Activated naive CD8-positive, alpha-beta T cell treated with anti-CD3 and anti-CD28 coated beads, Interleukin-2, amount 10 ng/mL, durations not matched to agents 7 days and 5 days (primary cell): Measurements from ENCODE around the gene MAN1C1. TPM values are rescaled to one million over a fixed set of nuclear protein-coding genes. Genes with fewer than 3 reads are reported as not detected.

Experiments used
- ATAC-seq: fragments of 150-1000 bp; cut with Tn5 transposase; one replicate; pipeline ENCODE4 v1.10.0; 2021; ENCODE audit warnings: low read depth, moderate library complexity
- POLR2A ChIA-PET: fragments of 350-600 bp; sonication (Branson Sonifier 250); formaldehyde crosslinking; loops from one replicate; lab custom pipeline; 2021; ENCODE audit warnings: antibody characterized with exemption; lab: Charles Lee
- DNase-seq: peaks from one replicate; pipeline ENCODE4 v3.0.0; 2021
- H3K27ac Mint-ChIP-seq: one replicate; pipeline ENCODE4 v1.8.0; 2022; ENCODE audit warnings: mild to moderate bottlenecking, mixed read lengths
- H3K27me3 Mint-ChIP-seq: one replicate; pipeline ENCODE4 v1.8.0; 2022; ENCODE audit warnings: mild to moderate bottlenecking, moderate library complexity, mixed read lengths
- H3K36me3 Mint-ChIP-seq: one replicate; pipeline ENCODE4 v1.8.0; 2021; ENCODE audit warnings: mild to moderate bottlenecking, mixed read lengths
- H3K4me1 Mint-ChIP-seq: one replicate; pipeline ENCODE4 v1.8.0; 2021; ENCODE audit warnings: mixed read lengths
- H3K4me3 Mint-ChIP-seq: one replicate; pipeline ENCODE4 v1.8.0; 2022; ENCODE audit warnings: mild to moderate bottlenecking, moderate library complexity, mixed read lengths
- H3K9me3 Mint-ChIP-seq: one replicate; pipeline ENCODE4 v1.8.0; 2021; ENCODE audit warnings: mixed read lengths
- total RNA-seq, 2 experiments: library from RNA; stranded (reverse); gene quantifications; one replicate each; pipeline ENCODE4 v1.2.3, GENCODE V29; 2021

MAN1C1 gene
- total RNA-seq, 2 experiments from 2014 or later: 20.5 to 20.9 TPM

GRCh38 chr1:25640646-25641328 lies 24.2 kb downstream of the MAN1C1 start:
- H3K27me3 Mint-ChIP-seq: peaks cover 12% of the 10 kb centered on the region
- no peak overlapping the region for H3K27ac Mint-ChIP-seq
- no peak overlapping the region for H3K4me3 Mint-ChIP-seq
- DNase-seq: no peak
- H3K36me3 Mint-ChIP-seq: peaks cover 50% of the 10 kb centered on the region
- peaks cover 5% of the 10 kb centered on the region for H3K9me3 Mint-ChIP-seq
- POLR2A ChIA-PET: interaction anchor here (2.8 kb wide), 1 partner anchor 17 kb away, joined by 22 read pairs; no protein-coding TSS in a partner anchor
- ATAC-seq: no peak
- H3K4me1 Mint-ChIP-seq: peaks cover 39% of the 10 kb centered on the region

- H3K36me3 Mint-ChIP-seq: peaks cover 46% of the 10 kb centered on the region
- H3K27me3 Mint-ChIP-seq: peaks cover 12% of the 10 kb centered on the region
- no peak overlapping the region for H3K4me3 Mint-ChIP-seq
- DNase-seq: no peak
- POLR2A ChIA-PET: interaction anchor here (0.9 to 2.8 kb wide), 3 partner anchors 9 to 178 kb away, joined by 3 to 26 read pairs (median 22); partner anchors contain the start of gene MTFR1L
- peak overlapping the region; percentile 77 for H3K27ac Mint-ChIP-seq
- H3K9me3 Mint-ChIP-seq: peaks cover 2% of the 10 kb centered on the region
- no peak for ATAC-seq
- peaks cover 39% of the 10 kb centered on the region for H3K4me1 Mint-ChIP-seq
These were observed 24.7 kb downstream of the MAN1C1 start for GRCh38 chr1:25641329-25641725.

GRCh38 chr1:25641931-25642573 lies 25.5 kb downstream of the MAN1C1 start:
- Mint-ChIP-seq H3K27ac (peak overlapping the region; percentile 77), H3K9me3 (no peaks in the 10 kb centered on the region), H3K4me3 (peak overlapping the region; percentile 80), H3K36me3 (peaks cover 50% of the 10 kb centered on the region), H3K4me1 (peaks cover 44% of the 10 kb centered on the region), H3K27me3 (peaks cover 12% of the 10 kb centered on the region)
- POLR2A ChIA-PET: interaction anchor here (0.6 to 2.8 kb wide), 12 partner anchors 8 to 395 kb away, joined by 3 to 26 read pairs (median 4); partner anchors contain the start of genes MTFR1L and RSRP1
- ATAC-seq (peak; percentile 34), DNase-seq (no peak)

GRCh38 chr1:25642574-25643108 lies 26.1 kb downstream of the MAN1C1 start:
- POLR2A ChIA-PET: interaction anchor here (0.6 to 2.8 kb wide), 12 partner anchors 9 to 395 kb away, joined by 3 to 26 read pairs (median 4); partner anchors contain the start of gene RSRP1
- Mint-ChIP-seq H3K9me3 (no peaks in the 10 kb centered on the region), H3K27ac (peak overlapping the region; percentile 77), H3K36me3 (peaks cover 48% of the 10 kb centered on the region), H3K4me3 (peak overlapping the region; percentile 80), H3K27me3 (peaks cover 12% of the 10 kb centered on the region), H3K4me1 (peaks cover 45% of the 10 kb centered on the region)
- ATAC-seq: peak; percentile 92
- peak; percentile 63 for DNase-seq

GRCh38 chr1:25643929-25644328 lies 27.3 kb downstream of the MAN1C1 start:
- peaks cover 12% of the 10 kb centered on the region for H3K27me3 Mint-ChIP-seq
- POLR2A ChIA-PET: interaction anchor here (0.6 kb wide), 1 partner anchor 1147 kb away, joined by 3 read pairs; no protein-coding TSS in a partner anchor
- H3K4me3 Mint-ChIP-seq: peak overlapping the region; percentile 32

GRCh38 chr1:25644962-25645361 lies 28.4 kb downstream of the MAN1C1 start:
- Mint-ChIP-seq H3K9me3 (no peaks in the 10 kb centered on the region), H3K27ac (no peak overlapping the region), H3K4me3 (no peak overlapping the region), H3K36me3 (peaks cover 35% of the 10 kb centered on the region), H3K27me3 (peaks cover 12% of the 10 kb centered on the region), H3K4me1 (peaks cover 52% of the 10 kb centered on the region)
- POLR2A ChIA-PET: no interaction called here
- ATAC-seq: no peak
- DNase-seq: no peak

More at GRCh38 chr1:25643929-25644328, 27.3 kb downstream of the MAN1C1 start:
- peak overlapping the region; percentile 3 for H3K27ac Mint-ChIP-seq
- ATAC-seq: no peak
- H3K9me3 Mint-ChIP-seq: no peaks in the 10 kb centered on the region
- peaks cover 52% of the 10 kb centered on the region for H3K4me1 Mint-ChIP-seq
- peaks cover 40% of the 10 kb centered on the region for H3K36me3 Mint-ChIP-seq
- no peak for DNase-seq

GRCh38 chr1:25645637-25646400 lies 29.2 kb downstream of the MAN1C1 start:
- ATAC-seq: no peak
- H3K4me1 Mint-ChIP-seq: peaks cover 52% of the 10 kb centered on the region
- H3K27ac Mint-ChIP-seq: no peak overlapping the region
- H3K36me3 Mint-ChIP-seq: peaks cover 33% of the 10 kb centered on the region
- no peak overlapping the region for H3K4me3 Mint-ChIP-seq
- DNase-seq: no peak
- POLR2A ChIA-PET: no interaction called here
- no peaks in the 10 kb centered on the region for H3K9me3 Mint-ChIP-seq
- peaks cover 9% of the 10 kb centered on the region for H3K27me3 Mint-ChIP-seq

- DNase-seq: no peak
- no peaks in the 10 kb centered on the region for H3K9me3 Mint-ChIP-seq
- H3K27ac Mint-ChIP-seq: no peak overlapping the region
- no peak for ATAC-seq
- H3K4me1 Mint-ChIP-seq: peaks cover 41% of the 10 kb centered on the region
- H3K27me3 Mint-ChIP-seq: peaks cover 5% of the 10 kb centered on the region
- POLR2A ChIA-PET: no interaction called here
- no peak overlapping the region for H3K4me3 Mint-ChIP-seq
- H3K36me3 Mint-ChIP-seq: peaks cover 29% of the 10 kb centered on the region
These were observed 30.5 kb downstream of the MAN1C1 start for GRCh38 chr1:25647106-25647505.

- Mint-ChIP-seq H3K9me3 (no peaks in the 10 kb centered on the region), H3K27ac (no peak overlapping the region), H3K36me3 (peaks cover 30% of the 10 kb centered on the region), H3K4me1 (peaks cover 33% of the 10 kb centered on the region), H3K4me3 (no peak overlapping the region), H3K27me3 (peaks cover 5% of the 10 kb centered on the region)
- no peak for DNase-seq
- POLR2A ChIA-PET: no interaction called here
- no peak for ATAC-seq
These were observed 31.3 kb downstream of the MAN1C1 start for GRCh38 chr1:25647863-25648262.

GRCh38 chr1:25648681-25649440 lies 32.3 kb downstream of the MAN1C1 start:
- Mint-ChIP-seq H3K27ac (no peak overlapping the region), H3K9me3 (no peaks in the 10 kb centered on the region), H3K4me1 (peaks cover 31% of the 10 kb centered on the region), H3K4me3 (no peak overlapping the region), H3K36me3 (peaks cover 34% of the 10 kb centered on the region), H3K27me3 (peaks cover 5% of the 10 kb centered on the region)
- DNase-seq (no peak), ATAC-seq (no peak)
- POLR2A ChIA-PET: no interaction called here

- ATAC-seq: no peak
- no peak overlapping the region for H3K27ac Mint-ChIP-seq
- H3K36me3 Mint-ChIP-seq: peaks cover 34% of the 10 kb centered on the region
- peaks cover under 1% of the 10 kb centered on the region for H3K27me3 Mint-ChIP-seq
- DNase-seq: no peak
- POLR2A ChIA-PET: interaction anchor here (1.3 kb wide), 1 partner anchor 27 kb away, joined by 4 read pairs; no protein-coding TSS in a partner anchor
- H3K4me1 Mint-ChIP-seq: peaks cover 24% of the 10 kb centered on the region
- no peak overlapping the region for H3K4me3 Mint-ChIP-seq
- H3K9me3 Mint-ChIP-seq: no peaks in the 10 kb centered on the region
These were observed 33.1 kb downstream of the MAN1C1 start for GRCh38 chr1:25649505-25650288.

- POLR2A ChIA-PET: interaction anchor here (1.3 kb wide), 1 partner anchor 26 kb away, joined by 4 read pairs; no protein-coding TSS in a partner anchor
- DNase-seq: no peak
- H3K27me3 Mint-ChIP-seq: no peaks in the 10 kb centered on the region
- peaks cover 22% of the 10 kb centered on the region for H3K4me1 Mint-ChIP-seq
- no peaks in the 10 kb centered on the region for H3K9me3 Mint-ChIP-seq
- H3K4me3 Mint-ChIP-seq: no peak overlapping the region
- no peak overlapping the region for H3K27ac Mint-ChIP-seq
- no peak for ATAC-seq
- H3K36me3 Mint-ChIP-seq: peaks cover 30% of the 10 kb centered on the region
These were observed 33.6 kb downstream of the MAN1C1 start for GRCh38 chr1:25650289-25650576.
